MM.1S (cell line): ENCODE measurements around the gene PARVB.

Experiments used
- CTCF ChIP-seq: fragments of 300-600 bp; sonication (generic); IDR thresholded peaks from 2 replicates; pipeline ENCODE4 v1.5.1; 2016; ENCODE audit warnings: antibody characterized with exemption, low read length, mixed read lengths
- EZH2 ChIP-seq: fragments of 300-600 bp; sonication (generic); optimal IDR thresholded peaks from 2 replicates; pipeline ENCODE3; 2017; ENCODE audit warnings: low read depth, mild to moderate bottlenecking, antibody characterized with exemption, low read length, mixed read lengths
- EZH2phosphoT487 ChIP-seq: fragments of 300-600 bp; sonication (generic); IDR thresholded peaks from 2 replicates; pipeline ENCODE4 v1.6.1; 2018; ENCODE audit warnings: antibody characterized with exemption, low read length

- TF ChIP-seq CTCF = no peak
- no peak for TF ChIP-seq EZH2
- TF ChIP-seq EZH2phosphoT487 = no peak
Measured at GRCh38 chr22:44165286-44165874, 141.3 kb downstream of the PARVB start.
